Activated CD4-positive, alpha-beta T cell treated with anti-CD3 and anti-CD28 coated beads, Interleukin-2, Interleukin-6, amounts not matched to agents 100 ng/mL and 50 ng/mL, durations not matched to agents 16 hours and 8 hours (primary cell): ENCODE results near the gene MIGA1.
A peak's percentile ranks its signal among the peaks of the same experiment; 100 is the strongest.
"Not testable (repeated sequence)": the region's sequence is repeated elsewhere in the genome, so short reads cannot be mapped to it uniquely, and the experiment has no call there.

Experiments
- DNase-seq: peaks from one replicate; pipeline ENCODE4 v3.0.0-alpha.2; 2020

MIGA1 gene, protein sequence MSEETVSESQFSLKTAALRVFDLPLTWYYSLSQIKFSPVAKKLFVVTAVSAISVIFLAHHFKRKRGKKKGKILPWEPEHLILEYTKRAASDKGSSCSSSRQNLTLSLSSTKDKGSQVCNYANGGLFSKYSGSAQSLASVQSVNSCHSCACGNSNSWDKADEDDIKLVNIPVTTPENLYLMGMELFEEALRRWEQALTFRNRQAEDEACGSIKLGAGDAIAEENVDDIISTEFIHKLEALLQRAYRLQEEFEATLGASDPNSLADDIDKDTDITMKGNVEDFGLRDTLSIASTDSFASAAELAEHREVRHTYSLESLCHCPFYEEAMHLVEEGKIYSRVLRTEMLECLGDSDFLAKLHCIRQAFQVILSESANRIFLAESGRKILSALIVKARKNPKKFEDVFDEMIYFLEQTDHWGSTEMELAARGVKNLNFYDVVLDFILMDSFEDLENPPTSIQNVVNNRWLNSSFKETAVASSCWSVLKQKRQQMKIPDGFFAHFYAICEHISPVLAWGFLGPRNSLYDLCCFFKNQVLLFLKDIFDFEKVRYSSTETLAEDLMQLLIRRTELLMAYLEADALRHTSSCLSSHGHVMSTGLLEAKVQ

DNA sequence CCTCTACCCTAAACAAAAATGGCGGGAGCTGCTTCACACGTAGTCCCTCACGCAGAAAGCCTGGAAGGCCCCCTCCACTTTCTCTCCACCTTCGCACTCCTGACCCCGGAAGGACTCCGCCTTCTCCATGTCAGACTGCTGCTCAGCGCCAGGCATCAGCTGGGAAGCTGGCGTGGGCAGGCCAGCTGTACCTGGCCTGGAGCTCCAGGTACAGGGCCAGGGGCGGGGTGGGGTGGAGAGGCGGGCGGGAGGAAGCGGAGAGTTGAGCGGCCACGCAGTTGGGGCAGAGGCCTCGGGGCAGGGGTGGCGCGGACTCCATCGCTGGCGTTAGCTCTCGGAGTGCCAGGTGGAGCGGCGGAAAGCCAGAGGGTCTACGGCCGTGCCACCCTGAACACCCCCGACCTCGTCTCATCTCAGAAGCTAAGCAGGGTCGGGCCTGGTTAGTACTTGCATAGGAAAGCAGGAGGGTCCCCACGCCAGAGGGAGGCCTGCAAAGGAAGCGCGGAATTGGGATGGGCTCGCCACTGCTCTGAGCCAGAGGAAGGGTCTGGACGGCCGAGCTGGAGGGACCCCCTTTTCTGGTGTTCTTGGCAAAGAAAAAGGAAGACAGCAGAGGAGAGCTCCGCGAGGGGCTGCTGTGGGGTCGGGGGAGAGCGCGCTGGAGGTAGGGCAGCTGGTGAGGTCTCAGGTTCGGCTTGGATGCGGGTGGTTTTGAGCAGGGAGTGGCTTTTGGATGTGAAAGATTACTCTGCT lies at the start of gene MIGA1:
TSS of gene MIGA1 (plus strand) at position 121 of the 753 bp plus-strand sequence. CDS start 3,604 bp downstream, outside the sequence.
- peak; percentile 94 for DNase-seq

DNA sequence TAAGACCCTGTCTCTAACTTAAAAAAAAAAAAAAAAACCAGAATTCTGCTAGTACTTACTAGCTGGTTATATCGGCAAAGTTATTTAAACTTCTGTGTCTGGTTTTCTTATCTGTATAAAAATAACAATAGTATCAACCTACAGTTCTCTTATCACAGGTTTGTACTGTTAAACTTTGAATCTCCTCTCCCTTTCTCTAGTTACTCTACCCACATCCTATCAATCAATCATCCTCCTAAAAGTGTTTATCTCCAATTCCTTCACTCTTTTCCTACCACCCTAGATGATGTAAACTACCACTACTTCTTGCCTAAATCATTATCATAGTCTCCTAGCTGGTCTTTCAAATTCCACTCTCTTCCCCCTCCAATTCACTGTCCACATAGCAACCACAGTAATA lies 47.4 kb upstream of the MIGA1 start:
- DNase-seq = no peak

- no peak for DNase-seq
These were observed 40.2 kb upstream of the MIGA1 start for GRCh38 chr1:77739235-77739634.

GRCh38 chr1:77741316-77741715 lies 38.1 kb upstream of the MIGA1 start:
- DNase-seq = no peak

- no peak for DNase-seq
These were observed 37.4 kb upstream of the MIGA1 start for GRCh38 chr1:77742011-77742555.

DNA sequence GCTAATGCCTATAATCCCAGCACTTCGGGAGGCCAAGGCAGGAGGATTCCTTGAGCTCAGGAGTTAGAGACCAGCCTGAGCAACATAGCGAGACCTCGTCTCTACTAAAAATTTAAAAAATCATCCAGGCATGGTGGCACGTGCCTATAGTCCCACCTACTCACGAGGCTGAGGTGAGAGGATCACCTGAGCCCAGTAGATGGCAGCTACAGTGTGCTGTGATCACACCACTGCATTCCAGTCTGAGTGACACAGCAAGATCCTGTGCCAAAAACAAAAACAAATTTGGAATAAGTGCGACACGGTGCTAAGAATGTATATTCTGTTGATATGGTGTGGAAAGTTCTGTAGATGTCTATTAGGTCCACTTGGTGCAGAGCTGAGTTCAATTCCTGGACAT lies 34.9 kb upstream of the MIGA1 start:
- DNase-seq = no peak

DNA sequence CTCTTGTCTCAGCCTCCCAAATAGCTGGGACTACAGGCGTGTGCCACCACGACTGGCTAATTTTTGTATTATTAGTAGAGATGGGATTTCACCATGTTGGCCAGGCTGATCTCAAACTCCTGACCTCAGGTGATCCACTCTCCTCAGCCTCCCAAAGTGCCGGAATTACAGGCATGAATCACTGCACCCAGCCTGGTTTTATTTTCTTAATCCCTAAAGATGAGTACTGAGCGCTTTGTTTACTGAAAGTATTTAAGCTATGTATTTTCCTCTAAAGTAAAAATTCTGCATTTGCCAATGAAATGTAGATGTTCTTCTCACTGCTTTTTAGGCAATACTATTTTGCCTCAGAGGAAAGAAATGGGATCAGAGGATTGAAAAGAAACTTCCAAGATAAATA lies 30.0 kb upstream of the MIGA1 start:
- not testable (repeated sequence) for DNase-seq

DNA sequence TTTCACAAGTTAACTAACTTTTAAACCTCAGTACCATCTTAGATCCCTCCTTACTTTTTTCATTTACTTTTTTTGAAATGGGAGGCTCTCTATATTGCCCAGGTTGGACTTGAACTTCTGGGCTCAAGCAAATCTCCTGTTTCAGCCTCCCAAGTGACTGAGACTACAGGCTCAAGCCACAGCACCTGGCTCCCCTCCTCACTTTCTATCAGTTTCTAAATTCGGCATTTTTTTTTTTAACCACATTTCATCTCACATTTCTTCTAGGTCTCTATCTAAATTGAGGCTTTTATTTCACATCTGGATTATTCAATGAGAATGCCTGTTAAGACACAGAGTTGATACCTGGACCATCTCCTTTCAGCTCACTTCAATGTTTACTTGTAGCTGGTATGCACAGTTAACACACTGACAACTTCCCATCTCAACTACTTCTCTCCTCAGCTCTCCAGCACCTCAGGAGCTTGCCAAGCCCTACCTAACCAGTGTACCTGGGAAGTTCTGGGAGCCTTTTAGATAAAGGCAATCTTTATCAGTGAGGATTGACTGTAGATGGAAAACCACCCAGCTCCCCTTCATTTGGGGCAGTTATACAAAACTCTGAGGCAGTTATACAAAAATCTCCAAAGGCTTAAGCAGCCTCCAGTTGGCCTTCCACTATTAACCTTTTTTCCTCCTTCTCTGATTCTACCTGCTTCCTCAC lies 23.2 kb upstream of the MIGA1 start:
- no peak for DNase-seq

DNA sequence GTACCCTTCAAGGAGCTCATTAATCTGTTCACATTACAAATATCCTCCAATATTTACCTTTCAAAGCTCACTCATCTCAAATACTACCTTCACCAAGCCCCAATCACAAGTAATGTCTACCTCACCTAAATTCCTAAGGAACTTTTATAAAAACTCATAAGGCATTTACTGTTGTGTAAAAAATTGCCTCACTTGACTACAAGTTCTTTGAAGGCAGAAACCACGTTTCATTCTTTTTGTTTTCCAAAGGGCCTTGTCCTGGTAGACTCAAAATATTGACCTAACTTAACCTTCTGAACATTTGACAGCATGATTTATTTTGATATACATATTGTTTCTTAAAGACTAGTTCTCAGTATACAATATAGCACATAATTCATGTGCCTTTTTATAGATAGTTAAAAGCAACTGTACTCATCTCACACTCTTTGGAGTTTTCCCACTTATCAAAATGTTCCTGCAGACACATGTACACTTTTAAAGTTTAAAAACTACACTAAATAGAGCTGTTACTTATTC lies 22.3 kb upstream of the MIGA1 start:
- DNase-seq = no peak

DNA sequence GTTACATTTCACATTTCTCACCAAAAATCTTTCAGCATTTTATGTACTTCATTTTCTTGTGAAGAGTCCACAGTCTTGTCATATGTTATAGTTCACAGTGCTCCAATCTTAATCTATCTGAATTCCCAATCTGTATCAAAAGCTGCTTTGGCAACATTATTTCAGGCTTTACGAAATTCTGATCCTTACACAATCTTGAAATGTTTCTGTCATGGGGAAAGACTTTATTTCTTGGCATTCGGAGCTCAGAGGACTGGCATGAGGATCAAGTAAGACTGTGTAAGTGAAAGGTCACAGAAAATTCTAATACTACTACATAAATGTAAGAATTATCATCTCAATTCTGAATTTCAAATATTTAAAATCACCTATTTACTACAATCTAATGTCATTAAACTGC lies 21.8 kb upstream of the MIGA1 start:
- no peak for DNase-seq

DNA sequence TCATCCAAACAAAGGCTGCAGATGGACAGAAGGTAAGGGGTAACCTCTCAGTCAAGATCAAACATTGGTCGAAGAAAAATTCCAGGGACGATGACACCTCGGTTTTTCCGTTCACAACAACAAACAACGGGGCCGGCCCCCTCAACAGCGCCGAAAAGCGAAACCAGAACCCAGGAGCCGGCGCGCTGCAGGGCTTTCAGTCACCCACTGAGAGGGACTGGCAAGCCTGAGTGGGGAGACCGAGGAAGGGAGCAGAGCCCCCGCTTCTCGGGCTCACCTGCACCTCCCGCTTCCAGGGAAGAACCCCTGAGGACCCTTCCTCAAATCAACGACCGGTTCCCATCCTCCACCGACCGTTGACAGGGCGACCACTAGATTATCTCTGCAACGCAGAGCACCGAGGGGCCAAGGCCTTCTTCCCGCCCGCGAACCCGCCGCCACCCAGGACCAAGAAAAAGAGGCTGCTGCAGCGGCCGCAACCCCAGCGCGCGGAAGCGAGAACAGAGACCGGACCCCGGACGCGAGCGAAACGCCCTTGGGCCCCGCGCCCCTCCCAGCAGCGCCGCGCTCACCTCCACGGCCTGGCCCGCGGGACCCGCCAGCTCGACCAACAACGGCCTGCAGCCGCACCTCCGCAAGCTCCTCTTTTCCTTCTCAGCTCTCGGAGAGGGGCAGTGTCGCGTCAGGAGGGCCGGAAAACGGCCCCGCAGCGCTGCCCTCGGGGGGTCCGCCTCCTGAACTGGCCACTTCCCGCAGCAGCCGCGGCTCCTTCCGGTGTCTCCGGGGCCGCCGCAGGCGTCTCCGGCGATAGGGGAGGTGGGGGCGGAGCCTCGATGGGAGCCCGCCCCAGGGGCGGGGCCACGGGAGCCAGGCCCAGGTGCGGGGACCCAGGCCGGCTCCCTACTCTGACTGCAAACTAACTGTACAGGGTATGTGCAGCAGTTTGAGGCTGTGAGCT lies 20.1 kb upstream of the MIGA1 start, which contains the start of gene USP33:
TSS of gene USP33 (minus strand) at position 782 of the 958 bp plus-strand sequence. CDS start 18,155 bp downstream, outside the sequence.
- DNase-seq = peak; percentile 93

- DNase-seq = peak; percentile 11
These were observed 17.4 kb upstream of the MIGA1 start for GRCh38 chr1:77762072-77762476.

GRCh38 chr1:77768006-77768405 lies 11.4 kb upstream of the MIGA1 start:
- peak; percentile 7 for DNase-seq

DNA sequence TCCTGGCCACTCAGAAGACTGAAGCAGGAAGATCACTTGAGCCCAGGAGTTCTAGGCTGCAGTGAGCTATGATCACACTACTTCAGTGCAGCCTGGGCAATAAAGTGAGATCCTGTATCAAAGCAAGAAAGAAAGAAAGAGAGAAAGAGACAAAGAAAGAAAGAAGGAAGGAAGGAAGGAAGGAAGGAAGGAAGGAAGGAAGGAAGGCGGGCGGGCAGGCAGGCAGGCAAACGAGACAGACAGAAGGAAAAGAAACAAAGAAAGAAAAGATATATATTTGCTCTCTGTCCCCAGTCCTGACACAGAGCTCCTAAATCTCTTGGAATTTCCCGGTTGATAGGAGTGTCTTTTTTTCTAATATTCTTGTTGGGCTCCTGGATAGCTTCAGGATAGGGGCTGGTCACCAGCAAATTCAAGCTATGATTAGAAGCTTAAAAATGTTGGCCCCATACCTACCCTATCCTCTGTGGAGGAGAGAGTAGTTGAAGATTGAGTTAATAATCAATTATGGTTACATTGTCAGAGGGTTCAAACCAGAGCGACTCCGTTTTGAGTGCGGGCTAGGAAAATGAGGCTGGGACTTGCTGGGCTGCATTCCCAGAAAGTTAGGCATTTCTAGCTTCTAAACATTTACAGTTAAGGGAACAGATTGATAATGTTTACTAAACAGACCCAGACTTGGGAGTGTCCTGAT lies 3.3 kb upstream of the MIGA1 start:
- no peak for DNase-seq

- DNase-seq = no peak
These were observed 2.2 kb downstream of the MIGA1 start for GRCh38 chr1:77781683-77782082.

DNA sequence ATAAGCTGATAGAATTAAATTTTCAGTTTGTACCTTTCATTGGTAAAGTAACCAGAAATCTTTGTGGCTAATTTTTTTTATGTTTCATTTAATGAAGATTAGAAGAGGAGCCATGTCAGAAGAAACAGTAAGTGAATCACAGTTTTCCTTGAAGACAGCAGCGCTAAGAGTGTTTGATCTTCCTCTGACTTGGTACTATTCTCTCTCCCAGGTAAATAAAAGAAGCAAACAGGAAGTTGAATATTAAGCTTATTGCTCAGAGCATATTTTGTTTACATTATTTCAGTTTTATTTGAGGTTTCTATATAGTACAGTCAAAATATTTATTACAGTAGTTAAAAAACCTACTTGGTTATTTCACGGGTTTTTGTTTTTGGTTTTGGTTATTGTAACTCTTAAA lies 3.7 kb downstream of the MIGA1 start:
- DNase-seq = no peak

- not testable (repeated sequence) for DNase-seq
These were observed 6.8 kb downstream of the MIGA1 start for GRCh38 chr1:77786093-77786741.

GRCh38 chr1:77794550-77794949 lies 15.1 kb downstream of the MIGA1 start:
- no peak for DNase-seq

- DNase-seq = no peak
These were observed 17.4 kb downstream of the MIGA1 start for GRCh38 chr1:77796695-77797405.
